HEK293 (cell line): ENCODE results near the gene FKBP9.
"Not testable (repeated sequence)": the region's sequence is repeated elsewhere in the genome, so short reads cannot be mapped to it uniquely, and the experiment has no call there.

Source experiments
- CTCF ChIA-PET: fragments of 350-600 bp; formaldehyde crosslinking; extraction: SDS; loops from one replicate; lab custom pipeline; 2021; ENCODE audit warnings: antibody characterized with exemption; lab: Yijun Ruan, JAX
- POLR2A ChIA-PET: fragments of 300-600 bp; formaldehyde crosslinking; extraction: SDS; loops from one replicate; lab custom pipeline; 2020; ENCODE audit warnings: antibody characterized with exemption, inconsistent platforms; lab: Yijun Ruan, JAX
- H3K27ac ChIP-seq: fragments of 200-500 bp; sonication (Bioruptor generic); 2 replicates; pipeline ENCODE4 v1.5.1; 2014; ENCODE audit warnings: low read depth, low read length, control low read depth, inconsistent platforms; ENCODE audit errors: extremely low read depth
- H3K36me3 ChIP-seq, 2 experiments: fragments of 200-500 bp in 1 of 2; sonication (Bioruptor generic) in 1 of 2; 1 replicate in 1 of 2; 2 replicates in 1 of 2; pipeline ENCODE4 v1.5.1; 2014 to 2017; ENCODE audit warnings: inconsistent platforms in 2 of 2, low read length in 2 of 2; ENCODE audit not compliant: control insufficient read depth in 2 of 2, insufficient read depth in 1 of 2
- H3K4me1 ChIP-seq: fragments of 200-500 bp; sonication (Bioruptor generic); 2 replicates; pipeline ENCODE4 v1.5.1; 2014; ENCODE audit warnings: mild to moderate bottlenecking, low read length, inconsistent platforms; ENCODE audit not compliant: control insufficient read depth, insufficient read depth
- H3K4me3 ChIP-seq: 2 replicates; pipeline ENCODE4 v1.5.1; 2011; ENCODE audit warnings: low read depth, mild to moderate bottlenecking, control low read depth, low read length, moderate library complexity
- H3K9me3 ChIP-seq: fragments of 200-500 bp; sonication (Bioruptor generic); 2 replicates; pipeline ENCODE4 v1.5.1; 2014; ENCODE audit warnings: low read depth, low read length, inconsistent platforms; ENCODE audit not compliant: control insufficient read depth, insufficient read depth
- CTCF ChIP-seq: fragments of 450-650 bp; formaldehyde crosslinking; IDR thresholded peaks from 2 replicates; pipeline ENCODE4 v1.5.1; 2016; ENCODE audit warnings: missing biosample characterization, missing genetic modification characterization
- GLIS1 ChIP-seq: fragments of 450-650 bp; formaldehyde crosslinking; IDR thresholded peaks from 2 replicates; pipeline ENCODE4 v1.5.1; 2016; ENCODE audit warnings: missing biosample characterization, missing genetic modification characterization
- WT1 ChIP-seq: fragments of 450-650 bp; formaldehyde crosslinking; IDR thresholded peaks from 2 replicates; pipeline ENCODE4 v1.5.1; 2016; ENCODE audit warnings: missing biosample characterization, missing genetic modification characterization
- ZNF335 ChIP-seq: fragments of 450-650 bp; formaldehyde crosslinking; conservative IDR thresholded peaks from 2 replicates; pipeline ENCODE4 v1.5.1; 2016; ENCODE audit warnings: missing biosample characterization, missing genetic modification characterization
- ZNF341 ChIP-seq: fragments of 450-650 bp; formaldehyde crosslinking; IDR thresholded peaks from 2 replicates; pipeline ENCODE4; 2016; ENCODE audit warnings: low read depth, missing biosample characterization, missing genetic modification characterization
- TF ChIP-seq, protein P1 (sequence below): fragments of 450-650 bp; formaldehyde crosslinking; IDR thresholded peaks from 2 replicates; pipeline ENCODE4 v1.5.1; 2016; ENCODE audit warnings: missing biosample characterization, missing genetic modification characterization

The FKBP9 gene

GRCh38 chr7:32964461-32965159 lies 7.4 kb downstream of the FKBP9 start:
- not testable (repeated sequence) for H3K4me1 ChIP-seq, H3K9me3 ChIP-seq, H3K4me3 ChIP-seq, H3K36me3 ChIP-seq
- ChIA-PET CTCF (interaction anchor here (0.6 to 1.0 kb wide), 3 partner anchors 47 to 118 kb away, joined by 3 read pairs; no protein-coding TSS in a partner anchor), POLR2A (interaction anchor here (0.6 kb wide), 1 partner anchor 52 kb away, joined by 5 read pairs; no protein-coding TSS in a partner anchor)
- TF ChIP-seq CTCF (tag by site-specific recombination) = peak; percentile 15; the same call in 1 of the 2 replicates
- peak; percentile 54 for TF ChIP-seq ZNF335 (tag by site-specific recombination)
- TF ChIP-seq, protein P1, sequence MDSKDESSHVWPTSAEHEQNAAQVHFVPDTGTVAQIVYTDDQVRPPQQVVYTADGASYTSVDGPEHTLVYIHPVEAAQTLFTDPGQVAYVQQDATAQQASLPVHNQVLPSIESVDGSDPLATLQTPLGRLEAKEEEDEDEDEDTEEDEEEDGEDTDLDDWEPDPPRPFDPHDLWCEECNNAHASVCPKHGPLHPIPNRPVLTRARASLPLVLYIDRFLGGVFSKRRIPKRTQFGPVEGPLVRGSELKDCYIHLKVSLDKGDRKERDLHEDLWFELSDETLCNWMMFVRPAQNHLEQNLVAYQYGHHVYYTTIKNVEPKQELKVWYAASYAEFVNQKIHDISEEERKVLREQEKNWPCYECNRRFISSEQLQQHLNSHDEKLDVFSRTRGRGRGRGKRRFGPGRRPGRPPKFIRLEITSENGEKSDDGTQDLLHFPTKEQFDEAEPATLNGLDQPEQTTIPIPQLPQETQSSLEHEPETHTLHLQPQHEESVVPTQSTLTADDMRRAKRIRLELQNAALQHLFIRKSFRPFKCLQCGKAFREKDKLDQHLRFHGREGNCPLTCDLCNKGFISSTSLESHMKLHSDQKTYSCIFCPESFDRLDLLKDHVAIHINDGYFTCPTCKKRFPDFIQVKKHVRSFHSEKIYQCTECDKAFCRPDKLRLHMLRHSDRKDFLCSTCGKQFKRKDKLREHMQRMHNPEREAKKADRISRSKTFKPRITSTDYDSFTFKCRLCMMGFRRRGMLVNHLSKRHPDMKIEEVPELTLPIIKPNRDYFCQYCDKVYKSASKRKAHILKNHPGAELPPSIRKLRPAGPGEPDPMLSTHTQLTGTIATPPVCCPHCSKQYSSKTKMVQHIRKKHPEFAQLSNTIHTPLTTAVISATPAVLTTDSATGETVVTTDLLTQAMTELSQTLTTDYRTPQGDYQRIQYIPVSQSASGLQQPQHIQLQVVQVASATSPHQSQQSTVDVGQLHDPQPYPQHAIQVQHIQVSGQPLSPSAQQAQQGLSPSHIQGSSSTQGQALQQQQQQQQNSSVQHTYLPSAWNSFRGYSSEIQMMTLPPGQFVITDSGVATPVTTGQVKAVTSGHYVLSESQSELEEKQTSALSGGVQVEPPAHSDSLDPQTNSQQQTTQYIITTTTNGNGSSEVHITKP (tag by site-specific recombination) = 0 out of 2 replicates have a peak, but pooled peaks have one; percentile 13
- TF ChIP-seq WT1 = 0 out of 2 replicates have a peak, but pooled peaks have one; percentile 49
- peak; percentile 91 for TF ChIP-seq ZNF341 (tag by site-specific recombination)
- TF ChIP-seq GLIS1 = 0 out of 2 replicates have a peak, but pooled peaks have one; percentile 11
- 0 out of 2 replicates have a peak overlapping the region, but pooled peaks have one; percentile 46 for H3K27ac ChIP-seq

DNA sequence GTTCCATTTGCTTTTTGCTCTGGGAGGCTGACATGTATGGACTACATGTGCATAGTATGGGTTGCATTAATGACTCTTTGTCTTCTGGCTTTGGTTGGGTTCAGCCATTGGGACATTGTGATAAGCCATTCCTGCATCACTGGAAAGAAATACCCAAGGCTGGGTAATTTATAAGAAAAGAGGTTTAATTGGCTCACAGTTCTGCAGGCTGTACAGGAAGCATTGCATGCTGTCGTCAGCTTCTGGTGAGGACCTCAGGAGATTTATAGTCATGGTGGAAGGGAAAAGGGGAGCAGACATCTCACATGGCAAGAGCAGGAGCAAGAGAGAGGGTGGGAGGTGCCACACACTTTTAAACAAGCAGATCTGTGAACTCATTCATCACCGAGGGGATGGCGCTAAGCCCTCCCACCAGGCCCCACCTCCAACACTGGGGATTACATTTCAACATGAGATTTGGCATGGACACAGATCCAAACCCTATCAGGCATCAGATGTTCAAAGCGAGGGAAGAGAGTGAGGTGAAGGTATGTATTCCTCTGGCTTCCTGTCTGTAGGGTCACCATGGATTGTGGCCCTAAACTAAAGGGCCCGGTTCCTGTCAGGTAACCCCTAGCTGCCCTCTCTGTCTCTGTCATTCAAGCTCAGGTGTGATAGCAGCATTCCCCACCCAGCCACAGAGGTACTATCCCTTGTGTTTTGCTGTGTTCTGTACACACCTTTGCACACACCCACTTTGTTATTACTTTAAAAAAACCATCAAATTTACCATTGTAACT lies 9.4 kb downstream of the FKBP9 start:
- H3K4me1 ChIP-seq, H3K9me3 ChIP-seq, H3K27ac ChIP-seq, H3K4me3 ChIP-seq, CTCF ChIA-PET, POLR2A ChIA-PET, H3K36me3 ChIP-seq: not testable (repeated sequence)

GRCh38 chr7:32967268-32967582 lies 10.0 kb downstream of the FKBP9 start:
- CTCF ChIA-PET, POLR2A ChIA-PET, H3K4me3 ChIP-seq, H3K27ac ChIP-seq, H3K36me3 ChIP-seq, H3K9me3 ChIP-seq, H3K4me1 ChIP-seq: not testable (repeated sequence)

GRCh38 chr7:32971967-32972366 lies 14.7 kb downstream of the FKBP9 start:
- POLR2A ChIA-PET, H3K4me1 ChIP-seq, H3K9me3 ChIP-seq, H3K4me3 ChIP-seq, H3K36me3 ChIP-seq, H3K27ac ChIP-seq: not testable (repeated sequence)
- CTCF ChIA-PET = interaction anchor here (0.7 kb wide), 1 partner anchor 97 kb away, joined by 3 read pairs; no protein-coding TSS in a partner anchor

- POLR2A ChIA-PET, H3K4me1 ChIP-seq, H3K4me3 ChIP-seq, H3K36me3 ChIP-seq, CTCF ChIA-PET, H3K9me3 ChIP-seq, H3K27ac ChIP-seq: not testable (repeated sequence)
Observed at GRCh38 chr7:32977159-32977558, 19.9 kb downstream of the FKBP9 start.

- H3K9me3 ChIP-seq, H3K4me3 ChIP-seq, H3K4me1 ChIP-seq, H3K36me3 ChIP-seq, CTCF ChIA-PET, POLR2A ChIA-PET, H3K27ac ChIP-seq: not testable (repeated sequence)
Observed at GRCh38 chr7:32979246-32979645, 22.0 kb downstream of the FKBP9 start.

DNA sequence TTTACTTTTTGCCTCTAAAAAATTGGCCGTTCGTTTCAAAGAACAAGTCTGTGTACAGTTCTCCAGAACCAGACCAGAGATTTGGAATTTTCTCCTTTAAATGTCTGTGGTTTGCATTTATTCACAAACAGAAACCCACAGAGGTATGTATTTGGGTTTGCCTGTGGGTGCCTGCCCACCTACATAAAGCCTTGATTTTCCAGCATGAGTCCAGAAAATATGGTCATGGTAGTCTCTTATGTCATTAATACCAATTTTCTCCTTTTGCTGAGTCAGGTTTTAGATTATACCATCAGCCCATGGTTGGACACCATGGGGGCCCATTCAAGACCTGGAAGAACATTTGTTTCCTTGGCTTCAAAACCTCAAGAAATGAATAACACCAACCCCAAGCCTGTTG lies 22.7 kb downstream of the FKBP9 start:
- H3K36me3 ChIP-seq, CTCF ChIA-PET, H3K9me3 ChIP-seq, H3K27ac ChIP-seq, H3K4me1 ChIP-seq, POLR2A ChIA-PET, H3K4me3 ChIP-seq: not testable (repeated sequence)
